Activated CD4-positive, alpha-beta T cell treated with anti-CD3 and anti-CD28 coated beads, Interleukin-2, Interleukin-6, amounts not matched to agents 100 ng/mL and 50 ng/mL, durations not matched to agents 16 hours and 8 hours (primary cell): ENCODE data around the gene LDLRAD4.

ENCODE experiments used
- DNase-seq: peaks from one replicate; pipeline ENCODE4 v3.0.0-alpha.2; 2020

LDLRAD4 gene

GRCh38 chr18:13289481-13290205, 71.1 kb downstream of the LDLRAD4 start:
- DNase-seq, result peak; percentile 49

GRCh38 chr18:13290856-13291271, 72.3 kb downstream of the LDLRAD4 start:
- DNase-seq, result peak; percentile 91

GRCh38 chr18:13291299-13291698, 72.7 kb downstream of the LDLRAD4 start:
- no peak for DNase-seq

GRCh38 chr18:13291745-13292447, 73.3 kb downstream of the LDLRAD4 start:
- no peak for DNase-seq

- no peak for DNase-seq
Observed at GRCh38 chr18:13292736-13293135, 74.2 kb downstream of the LDLRAD4 start.

GRCh38 chr18:13294309-13294708, 75.7 kb downstream of the LDLRAD4 start:
- no peak for DNase-seq

GRCh38 chr18:13295894-13296293, 77.3 kb downstream of the LDLRAD4 start:
- DNase-seq, result no peak

- no peak for DNase-seq
Observed at GRCh38 chr18:13296867-13297574, 78.5 kb downstream of the LDLRAD4 start.

GRCh38 chr18:13298262-13298661, 79.7 kb downstream of the LDLRAD4 start:
- no peak for DNase-seq

- no peak for DNase-seq
Observed at GRCh38 chr18:13300029-13300428, 81.5 kb downstream of the LDLRAD4 start.

- no peak for DNase-seq
Observed at GRCh38 chr18:13300796-13301195, 82.2 kb downstream of the LDLRAD4 start.

GRCh38 chr18:13302040-13302439, 83.5 kb downstream of the LDLRAD4 start:
- DNase-seq, result no peak

GRCh38 chr18:13302457-13303225, 84.1 kb downstream of the LDLRAD4 start:
- DNase-seq, result no peak

- no peak for DNase-seq
Observed at GRCh38 chr18:13303756-13304364, 85.3 kb downstream of the LDLRAD4 start.

- DNase-seq, result no peak
Observed at GRCh38 chr18:13305301-13305700, 86.7 kb downstream of the LDLRAD4 start.

- no peak for DNase-seq
Observed at GRCh38 chr18:13306583-13306982, 88.0 kb downstream of the LDLRAD4 start.

- peak; percentile 45 for DNase-seq
Observed at GRCh38 chr18:13308369-13308768, 89.8 kb downstream of the LDLRAD4 start.

- DNase-seq, result no peak
Observed at GRCh38 chr18:13309031-13309747, 90.6 kb downstream of the LDLRAD4 start.

GRCh38 chr18:13309748-13310670, 91.4 kb downstream of the LDLRAD4 start:
- DNase-seq, result no peak

GRCh38 chr18:13311193-13311592, 92.6 kb downstream of the LDLRAD4 start:
- no peak for DNase-seq

GRCh38 chr18:13312515-13312914, 94.0 kb downstream of the LDLRAD4 start:
- no peak for DNase-seq
